ENCODE measurements around the gene KLHL3.

DNA sequence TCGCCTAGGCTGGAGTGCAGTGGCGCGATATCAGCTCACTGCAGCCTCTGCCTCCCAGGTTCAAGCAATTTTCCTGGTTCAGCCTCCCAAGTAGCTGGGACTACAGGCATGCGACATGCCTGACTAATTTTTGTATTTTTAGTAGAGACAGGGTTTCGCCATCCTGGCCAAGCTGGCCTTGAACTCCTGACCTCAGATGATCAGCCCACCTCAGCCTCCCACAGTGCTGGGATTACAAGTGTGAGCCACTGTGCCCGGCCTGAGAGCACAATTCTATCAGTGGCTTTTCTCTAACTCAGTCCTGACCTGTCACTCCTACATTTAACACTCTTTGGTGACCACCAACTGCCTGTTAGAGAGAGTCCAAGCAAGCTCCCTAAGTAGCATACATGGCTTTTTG is 154.1 kb downstream of the KLHL3 start:
- no peak for TF ChIP-seq NFIC (IDR thresholded peaks at IDR 0.05; ENCODE audit: borderline replicate concordance)
- TF ChIP-seq, protein P1, sequence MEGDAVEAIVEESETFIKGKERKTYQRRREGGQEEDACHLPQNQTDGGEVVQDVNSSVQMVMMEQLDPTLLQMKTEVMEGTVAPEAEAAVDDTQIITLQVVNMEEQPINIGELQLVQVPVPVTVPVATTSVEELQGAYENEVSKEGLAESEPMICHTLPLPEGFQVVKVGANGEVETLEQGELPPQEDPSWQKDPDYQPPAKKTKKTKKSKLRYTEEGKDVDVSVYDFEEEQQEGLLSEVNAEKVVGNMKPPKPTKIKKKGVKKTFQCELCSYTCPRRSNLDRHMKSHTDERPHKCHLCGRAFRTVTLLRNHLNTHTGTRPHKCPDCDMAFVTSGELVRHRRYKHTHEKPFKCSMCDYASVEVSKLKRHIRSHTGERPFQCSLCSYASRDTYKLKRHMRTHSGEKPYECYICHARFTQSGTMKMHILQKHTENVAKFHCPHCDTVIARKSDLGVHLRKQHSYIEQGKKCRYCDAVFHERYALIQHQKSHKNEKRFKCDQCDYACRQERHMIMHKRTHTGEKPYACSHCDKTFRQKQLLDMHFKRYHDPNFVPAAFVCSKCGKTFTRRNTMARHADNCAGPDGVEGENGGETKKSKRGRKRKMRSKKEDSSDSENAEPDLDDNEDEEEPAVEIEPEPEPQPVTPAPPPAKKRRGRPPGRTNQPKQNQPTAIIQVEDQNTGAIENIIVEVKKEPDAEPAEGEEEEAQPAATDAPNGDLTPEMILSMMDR (IDR thresholded peaks at IDR 0.05) = no peak
- TF ChIP-seq ELF1 (IDR thresholded peaks at IDR 0.05) = no peak
